ENCODE measurements around the gene IGFBP6.

The IGFBP6 gene

DNA sequence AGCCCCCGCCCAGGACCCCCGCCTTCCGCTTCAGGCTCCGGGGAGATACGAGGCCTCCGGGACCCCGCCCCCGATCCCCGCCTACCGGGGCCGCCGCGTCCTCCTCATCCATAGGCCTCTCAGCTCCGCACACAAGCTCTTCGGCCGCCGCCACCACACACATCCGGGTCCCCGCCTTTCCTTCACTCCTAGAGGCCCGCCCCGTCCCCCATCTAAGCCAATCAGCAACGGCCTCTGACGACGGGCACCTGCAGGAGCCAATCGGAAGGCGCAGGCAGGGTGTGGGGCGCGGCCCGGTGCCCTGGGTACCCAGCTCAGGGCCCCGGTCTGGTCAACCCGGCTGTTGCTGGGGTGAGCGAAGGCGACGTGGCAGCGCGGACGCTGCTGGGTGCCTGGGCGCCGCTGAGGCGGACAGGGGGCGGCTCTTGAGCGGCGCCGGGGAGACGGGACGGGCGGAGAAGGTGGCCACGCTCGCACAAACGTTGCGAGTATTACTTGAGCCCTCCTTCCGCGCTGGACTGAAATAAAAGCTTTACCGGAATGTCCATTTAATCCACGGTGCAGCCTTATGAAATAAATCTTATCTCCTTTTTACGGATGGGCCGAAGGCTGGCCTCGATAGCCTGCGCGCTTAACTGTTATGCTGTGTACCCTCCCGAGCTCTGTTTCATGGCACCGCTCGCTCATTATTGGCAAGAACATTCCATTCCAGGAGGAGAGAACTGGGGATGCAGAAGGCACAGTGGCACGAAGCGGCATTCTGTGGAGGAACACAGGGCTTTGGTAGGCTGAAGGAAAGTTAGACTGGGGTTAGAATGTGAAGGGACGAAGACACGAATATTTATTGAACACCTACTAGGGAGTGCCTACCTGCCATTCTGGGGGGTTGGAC lies 18.0 kb upstream of the IGFBP6 start, which contains the start of gene SPRYD3 (continued):
- TF ChIP-seq ZNF211 (tag by site-specific recombination; IDR thresholded peaks at IDR 0.05; ENCODE audit: low read depth) = no peak

DNA sequence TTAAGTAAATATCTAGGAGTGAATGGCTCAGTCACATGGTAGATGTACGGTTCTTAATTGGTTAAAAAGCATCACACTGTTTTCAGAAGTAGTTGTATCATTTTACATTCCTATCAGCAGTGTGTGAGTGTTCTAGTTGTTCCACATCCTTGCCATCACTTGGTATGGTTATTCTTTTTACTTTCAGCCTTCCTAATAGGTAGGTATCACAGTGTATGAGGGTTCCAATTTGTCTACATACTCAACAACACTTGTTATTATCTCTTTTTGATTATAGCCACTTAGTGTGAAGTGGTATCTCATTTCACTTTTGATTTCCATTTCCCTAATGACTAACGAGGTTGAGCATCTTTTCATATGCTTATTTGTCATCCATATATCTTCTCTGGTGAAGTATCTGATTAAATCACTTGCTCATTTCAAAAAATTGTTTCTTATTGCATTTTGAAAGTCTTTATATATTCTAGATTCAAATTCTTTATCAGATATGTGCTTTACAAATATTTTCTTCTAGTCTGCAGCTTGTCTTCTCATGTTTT lies 14.8 kb upstream of the IGFBP6 start:
- Histone ChIP-seq H3K36me3 (ENCODE audit: control insufficient read depth in 2 of 2, insufficient read depth in 1 of 2, low read length in 2 of 2) (no peaks in the 10 kb centered on the region), H3K27ac (ENCODE audit: extremely low read depth, low read depth, low read length) (no peak overlapping the region), H3K9me3 (ENCODE audit: control insufficient read depth, insufficient read depth, low read depth, low read length) (no peaks in the 10 kb centered on the region), H3K4me3 (ENCODE audit: low read depth, low read length) (no peak overlapping the region), H3K4me1 (ENCODE audit: control insufficient read depth, insufficient read depth, low read length) (peaks cover 2% of the 10 kb centered on the region; the same call in 1 of the 2 replicates)
- TF ChIP-seq SP7 (tag by site-specific recombination; IDR thresholded peaks at IDR 0.05) = peak; percentile 65
- TF ChIP-seq ZNF184 (tag by site-specific recombination; IDR thresholded peaks at IDR 0.05) = peak; percentile 99
- no peak; the same call in 1 of the 2 replicates for TF ChIP-seq PRDM1 (tag by site-specific recombination; IDR thresholded peaks at IDR 0.05)
- CTCF ChIA-PET = interaction anchor here (0.7 to 1.5 kb wide), 3 partner anchors 16 to 17 kb away, joined by 3 read pairs; no protein-coding TSS in a partner anchor
- POLR2A ChIA-PET = no interaction called here

DNA sequence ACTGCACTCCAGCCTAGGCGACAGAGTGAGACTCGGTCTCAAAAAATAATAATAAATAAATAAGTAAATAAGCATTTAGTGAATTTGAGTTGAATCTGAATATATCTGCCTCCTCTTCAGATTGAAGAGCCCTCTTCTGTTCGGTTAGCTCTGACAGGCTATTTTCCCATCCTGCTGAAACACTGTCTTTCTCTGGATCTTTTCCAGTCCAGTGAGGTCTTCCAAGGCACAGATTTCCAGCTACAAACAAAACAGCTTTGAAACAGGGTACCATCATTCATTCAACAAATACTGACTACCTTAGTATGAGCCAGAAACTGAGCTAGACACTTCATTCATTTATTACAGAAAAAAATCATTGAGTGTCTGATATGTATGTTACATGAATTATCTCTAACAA lies 11.1 kb upstream of the IGFBP6 start:
- CTCF ChIA-PET = interaction anchor here (0.8 to 3.6 kb wide), 5 partner anchors 13 to 40 kb away, joined by 3 to 18 read pairs (median 4); no protein-coding TSS in a partner anchor
- H3K4me1 ChIP-seq (ENCODE audit: control insufficient read depth, insufficient read depth, low read length) = no peaks in the 10 kb centered on the region
- no peak for TF ChIP-seq ZNF112 (tag by site-specific recombination; IDR thresholded peaks at IDR 0.05)
- no peak for TF ChIP-seq ZNF221 (tag by site-specific recombination; IDR thresholded peaks at IDR 0.05; ENCODE audit: borderline replicate concordance)
- TF ChIP-seq, protein P1, sequence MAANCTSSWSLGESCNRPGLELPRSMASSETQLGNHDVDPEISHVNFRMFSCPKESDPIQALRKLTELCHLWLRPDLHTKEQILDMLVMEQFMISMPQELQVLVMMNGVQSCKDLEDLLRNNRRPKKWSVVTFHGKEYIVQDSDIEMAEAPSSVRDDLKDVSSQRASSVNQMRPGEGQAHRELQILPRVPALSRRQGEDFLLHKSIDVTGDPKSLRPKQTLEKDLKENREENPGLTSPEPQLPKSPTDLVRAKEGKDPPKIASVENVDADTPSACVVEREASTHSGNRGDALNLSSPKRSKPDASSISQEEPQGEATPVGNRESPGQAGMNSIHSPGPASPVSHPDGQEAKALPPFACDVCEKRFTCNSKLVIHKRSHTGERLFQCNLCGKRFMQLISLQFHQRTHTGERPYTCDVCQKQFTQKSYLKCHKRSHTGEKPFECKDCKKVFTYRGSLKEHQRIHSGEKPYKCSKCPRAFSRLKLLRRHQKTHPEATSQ (tag by site-specific recombination; IDR thresholded peaks at IDR 0.05) = no peak
- TF ChIP-seq, protein P2, sequence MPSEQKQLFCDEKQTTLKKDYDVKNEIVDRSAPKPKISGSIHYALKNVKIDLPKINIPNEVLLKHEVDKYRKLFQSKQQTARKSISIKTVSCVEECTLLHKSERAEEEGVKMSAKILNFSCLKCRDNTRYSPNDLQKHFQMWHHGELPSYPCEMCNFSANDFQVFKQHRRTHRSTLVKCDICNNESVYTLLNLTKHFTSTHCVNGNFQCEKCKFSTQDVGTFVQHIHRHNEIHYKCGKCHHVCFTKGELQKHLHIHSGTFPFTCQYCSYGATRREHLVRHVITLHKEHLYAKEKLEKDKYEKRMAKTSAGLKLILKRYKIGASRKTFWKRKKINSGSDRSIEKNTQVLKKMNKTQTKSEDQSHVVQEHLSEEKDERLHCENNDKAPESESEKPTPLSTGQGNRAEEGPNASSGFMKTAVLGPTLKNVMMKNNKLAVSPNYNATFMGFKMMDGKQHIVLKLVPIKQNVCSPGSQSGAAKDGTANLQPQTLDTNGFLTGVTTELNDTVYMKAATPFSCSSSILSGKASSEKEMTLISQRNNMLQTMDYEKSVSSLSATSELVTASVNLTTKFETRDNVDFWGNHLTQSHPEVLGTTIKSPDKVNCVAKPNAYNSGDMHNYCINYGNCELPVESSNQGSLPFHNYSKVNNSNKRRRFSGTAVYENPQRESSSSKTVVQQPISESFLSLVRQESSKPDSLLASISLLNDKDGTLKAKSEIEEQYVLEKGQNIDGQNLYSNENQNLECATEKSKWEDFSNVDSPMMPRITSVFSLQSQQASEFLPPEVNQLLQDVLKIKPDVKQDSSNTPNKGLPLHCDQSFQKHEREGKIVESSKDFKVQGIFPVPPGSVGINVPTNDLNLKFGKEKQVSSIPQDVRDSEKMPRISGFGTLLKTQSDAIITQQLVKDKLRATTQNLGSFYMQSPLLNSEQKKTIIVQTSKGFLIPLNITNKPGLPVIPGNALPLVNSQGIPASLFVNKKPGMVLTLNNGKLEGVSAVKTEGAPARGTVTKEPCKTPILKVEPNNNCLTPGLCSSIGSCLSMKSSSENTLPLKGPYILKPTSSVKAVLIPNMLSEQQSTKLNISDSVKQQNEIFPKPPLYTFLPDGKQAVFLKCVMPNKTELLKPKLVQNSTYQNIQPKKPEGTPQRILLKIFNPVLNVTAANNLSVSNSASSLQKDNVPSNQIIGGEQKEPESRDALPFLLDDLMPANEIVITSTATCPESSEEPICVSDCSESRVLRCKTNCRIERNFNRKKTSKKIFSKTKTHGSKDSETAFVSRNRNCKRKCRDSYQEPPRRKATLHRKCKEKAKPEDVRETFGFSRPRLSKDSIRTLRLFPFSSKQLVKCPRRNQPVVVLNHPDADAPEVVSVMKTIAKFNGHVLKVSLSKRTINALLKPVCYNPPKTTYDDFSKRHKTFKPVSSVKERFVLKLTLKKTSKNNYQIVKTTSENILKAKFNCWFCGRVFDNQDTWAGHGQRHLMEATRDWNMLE (tag by site-specific recombination; conservative IDR thresholded peaks at IDR 0.05; ENCODE audit: low read depth) = no peak
- TF ChIP-seq, protein P3, sequence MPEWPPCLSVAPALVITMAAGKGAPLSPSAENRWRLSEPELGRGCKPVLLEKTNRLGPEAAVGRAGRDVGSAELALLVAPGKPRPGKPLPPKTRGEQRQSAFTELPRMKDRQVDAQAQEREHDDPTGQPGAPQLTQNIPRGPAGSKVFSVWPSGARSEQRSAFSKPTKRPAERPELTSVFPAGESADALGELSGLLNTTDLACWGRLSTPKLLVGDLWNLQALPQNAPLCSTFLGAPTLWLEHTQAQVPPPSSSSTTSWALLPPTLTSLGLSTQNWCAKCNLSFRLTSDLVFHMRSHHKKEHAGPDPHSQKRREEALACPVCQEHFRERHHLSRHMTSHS (tag by site-specific recombination; IDR thresholded peaks at IDR 0.05) = no peak
- TF ChIP-seq ZNF558 (tag by site-specific recombination; IDR thresholded peaks at IDR 0.05) = no peak
- no peak for TF ChIP-seq ZNF596 (tag by site-specific recombination; IDR thresholded peaks at IDR 0.05)
- TF ChIP-seq, protein P4, sequence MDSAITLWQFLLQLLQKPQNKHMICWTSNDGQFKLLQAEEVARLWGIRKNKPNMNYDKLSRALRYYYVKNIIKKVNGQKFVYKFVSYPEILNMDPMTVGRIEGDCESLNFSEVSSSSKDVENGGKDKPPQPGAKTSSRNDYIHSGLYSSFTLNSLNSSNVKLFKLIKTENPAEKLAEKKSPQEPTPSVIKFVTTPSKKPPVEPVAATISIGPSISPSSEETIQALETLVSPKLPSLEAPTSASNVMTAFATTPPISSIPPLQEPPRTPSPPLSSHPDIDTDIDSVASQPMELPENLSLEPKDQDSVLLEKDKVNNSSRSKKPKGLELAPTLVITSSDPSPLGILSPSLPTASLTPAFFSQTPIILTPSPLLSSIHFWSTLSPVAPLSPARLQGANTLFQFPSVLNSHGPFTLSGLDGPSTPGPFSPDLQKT (IDR thresholded peaks at IDR 0.05; ENCODE audit: borderline replicate concordance, low read depth, low read length) = no peak
- no peak for TF ChIP-seq GLIS1 (tag by site-specific recombination; IDR thresholded peaks at IDR 0.05)
- no peak for TF ChIP-seq ZNF133 (tag by site-specific recombination; IDR thresholded peaks at IDR 0.05)
- TF ChIP-seq GLI2 (tag by site-specific recombination; IDR thresholded peaks at IDR 0.05; ENCODE audit: borderline replicate concordance, low read depth) = no peak
- TF ChIP-seq, protein P5, sequence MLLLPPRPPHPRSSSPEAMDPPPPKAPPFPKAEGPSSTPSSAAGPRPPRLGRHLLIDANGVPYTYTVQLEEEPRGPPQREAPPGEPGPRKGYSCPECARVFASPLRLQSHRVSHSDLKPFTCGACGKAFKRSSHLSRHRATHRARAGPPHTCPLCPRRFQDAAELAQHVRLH (tag by site-specific recombination; IDR thresholded peaks at IDR 0.05) = no peak
- no peaks in the 10 kb centered on the region for H3K36me3 ChIP-seq (ENCODE audit: control insufficient read depth in 2 of 2, insufficient read depth in 1 of 2, low read length in 2 of 2)
- no peaks in the 10 kb centered on the region for H3K9me3 ChIP-seq (ENCODE audit: control insufficient read depth, insufficient read depth, low read depth, low read length)
- POLR2A ChIA-PET = interaction anchor here (0.6 kb wide), 1 partner anchor 8 kb away, joined by 5 read pairs; no protein-coding TSS in a partner anchor
- H3K27ac ChIP-seq (ENCODE audit: extremely low read depth, low read depth, low read length) = no peak overlapping the region
- no peak overlapping the region for H3K4me3 ChIP-seq (ENCODE audit: low read depth, low read length)

Measured in HEK293 (cell line).